Esophagus squamous epithelium (tissue), 5 donors: ENCODE results near the gene OBSCN. TPM values are rescaled to one million over a fixed set of nuclear protein-coding genes. Genes with fewer than 3 reads are reported as not detected.

Experiments
- DNase-seq: peaks from one replicate; lab custom pipeline; 2025; lab: John Stamatoyannopoulos, UW
- H3K27ac ChIP-seq, 4 donors: fragments of 200-600 bp; sonication (generic); one replicate each; pipeline ENCODE4 v1.5.1; 2016 to 2019; ENCODE audit warnings: mild to moderate bottlenecking in 1 of 4
- H3K27me3 ChIP-seq, 4 donors: fragments of 200-600 bp; sonication (generic); 1 replicate in 3 of 4; 2 replicates in 1 of 4; pipeline versions ENCODE4 v1.5.1 to v1.6.0; 2017 to 2021; ENCODE audit warnings: antibody characterized with exemption in 1 of 4
- H3K36me3 ChIP-seq, 3 donors: fragments of 200-600 bp; sonication (generic); one replicate each; pipeline ENCODE4 v1.5.1; 2016 to 2019
- H3K4me1 ChIP-seq, 3 donors: fragments of 200-600 bp; sonication (generic); one replicate each; pipeline ENCODE4 v1.5.1; 2017 to 2019
- H3K4me3 ChIP-seq, 4 donors: fragments of 200-600 bp; sonication (generic); 1 replicate in 3 of 4; 2 replicates in 1 of 4; pipeline ENCODE4 v1.5.1; 2016 to 2019; ENCODE audit warnings: mild to moderate bottlenecking in 2 of 4, moderate library complexity in 1 of 4
- H3K9me3 ChIP-seq, 3 donors: fragments of 200-600 bp; sonication (generic); one replicate each; pipeline ENCODE4 v1.5.1; 2016 to 2019
- CTCF ChIP-seq, 6 experiments: fragments of 450-650 bp in 4 of 6; fragments of 200-600 bp in 2 of 6; sonication (generic) in 2 of 6; IDR thresholded peaks; one replicate each; pipeline ENCODE4 v1.5.1; 2016 to 2019; ENCODE audit warnings: antibody characterized with exemption in 6 of 6, mild to moderate bottlenecking in 4 of 6, moderate library complexity in 4 of 6
- POLR2A ChIP-seq, 4 donors: fragments of 450-650 bp; IDR thresholded peaks; one replicate each; pipeline ENCODE4 v1.6.1; 2017; ENCODE audit warnings: antibody characterized with exemption in 4 of 4, mild to moderate bottlenecking in 4 of 4, moderate library complexity in 3 of 4
- WGBS, 2 donors: methylation state at CpG; one replicate each; pipeline ENCODE4 v1.1.5; 2018; 5-methylcytosine and 5-hydroxymethylcytosine counted together
- intact Hi-C: fragments of 100-400 bp; cut with DNase I; formaldehyde crosslinking; loops from one replicate; pipeline ENCODE4 v1.15.0; 2022
- total RNA-seq, 4 donors: library from RNA; depleted of rRNA; stranded (reverse); fragments of >200 nt; gene quantifications; one replicate each; pipeline ENCODE4 v1.1.0, GENCODE V29; 2016
- donor health status: DM: yes; HTN: yes; CAD: no.

The OBSCN gene
- total RNA-seq, 4 donors from 2014 or later = 4.0 to 53.2 (median 13.8) TPM

GRCh38 chr1:228403231-228403631, 195.4 kb downstream of the OBSCN start:
- no peak for DNase-seq
- intact Hi-C loops = no loop called here
- Histone ChIP-seq H3K4me1 (peaks cover 37 to 66% (median 46%) of the 10 kb centered on the region in 3 donors), H3K27ac (peak overlapping the region in 2 of 4 donors; percentile 59 to 65), H3K9me3 (no peaks in the 10 kb centered on the region), H3K27me3 (no peaks in the 10 kb centered on the region), H3K36me3 (peaks cover 0 to 52% (median 8%) of the 10 kb centered on the region in 3 donors), H3K4me3 (no peak overlapping the region)
- TF ChIP-seq CTCF (IDR thresholded peaks at IDR 0.05) (no peak), POLR2A (IDR thresholded peaks at IDR 0.05) (no peak)
- 94 to 100% methylated on average over 5 to 9 of the region's 9 CpGs for WGBS, 2 donors

- DNase-seq = no peak
- H3K36me3 ChIP-seq = peaks cover 0 to 42% (median 8%) of the 10 kb centered on the region in 3 donors
- peak overlapping the region in 1 of 4 donors; percentile 5 for H3K4me3 ChIP-seq
- H3K9me3 ChIP-seq = no peaks in the 10 kb centered on the region
- H3K27ac ChIP-seq = peak overlapping the region in 1 of 4 donors; percentile 4
- 66 to 90% methylated on average over 2 of the region's 3 CpGs for WGBS, 2 donors
- H3K4me1 ChIP-seq = peaks cover 37 to 75% (median 49%) of the 10 kb centered on the region in 3 donors
- no peak for TF ChIP-seq CTCF (IDR thresholded peaks at IDR 0.05)
- no peak for TF ChIP-seq POLR2A (IDR thresholded peaks at IDR 0.05)
- H3K27me3 ChIP-seq = no peaks in the 10 kb centered on the region
- intact Hi-C loops = no loop called here
These were observed 196.4 kb downstream of the OBSCN start for GRCh38 chr1:228404107-228404720.

- Histone ChIP-seq H3K9me3 (no peaks in the 10 kb centered on the region), H3K27ac (peak overlapping the region; percentile 84 to 96 (median 93)), H3K27me3 (no peaks in the 10 kb centered on the region), H3K4me3 (peak overlapping the region; percentile 72 to 98 (median 96)), H3K4me1 (peaks cover 37 to 84% (median 49%) of the 10 kb centered on the region in 3 donors), H3K36me3 (peaks cover 0 to 35% (median 5%) of the 10 kb centered on the region in 3 donors)
- intact Hi-C loops = no loop called here
- WGBS, 2 donors = 0 to 16% methylated on average over 4 to 10 of the region's 11 CpGs
- TF ChIP-seq CTCF (IDR thresholded peaks at IDR 0.05) (no peak), POLR2A (IDR thresholded peaks at IDR 0.05) (no peak)
- no peak for DNase-seq
These were observed 197.5 kb downstream of the OBSCN start for GRCh38 chr1:228405200-228405978.

- H3K4me1 ChIP-seq = peaks cover 37 to 82% (median 49%) of the 10 kb centered on the region in 3 donors
- 0% methylated on average over 3 of the region's 21 CpGs; no CpG with 5 or more reads in 1 of the 2 donors for WGBS, 2 donors
- intact Hi-C loops = no loop called here
These were observed 198.1 kb downstream of the OBSCN start for GRCh38 chr1:228405979-228406228.

More at GRCh38 chr1:228405979-228406228, 198.1 kb downstream of the OBSCN start:
- no peak for TF ChIP-seq CTCF (IDR thresholded peaks at IDR 0.05)
- no peaks in the 10 kb centered on the region for H3K9me3 ChIP-seq
- H3K36me3 ChIP-seq = peaks cover 0 to 33% (median 2%) of the 10 kb centered on the region in 3 donors
- H3K27me3 ChIP-seq = no peaks in the 10 kb centered on the region
- H3K4me3 ChIP-seq = peak overlapping the region; percentile 72 to 98 (median 96)
- DNase-seq = no peak
- H3K27ac ChIP-seq = peak overlapping the region; percentile 84 to 96 (median 93)
